ENCODE measurements around the gene FANK1. TPM values are rescaled to one million over a fixed set of nuclear protein-coding genes. Genes with fewer than 3 reads are reported as not detected.

Gene FANK1
- total RNA-seq, 5 donors from 2014 or later (not counting 1 experiment from before 2014, with no cell fraction given), result 1.3 to 3.3 (median 2.2) TPM; not detected in 1

- Mint-ChIP-seq H3K9me3 (no peaks in the 10 kb centered on the region), H3K36me3 (peaks cover 46% of the 10 kb centered on the region), H3K4me1 (no peaks in the 10 kb centered on the region), H3K27ac (no peak overlapping the region), H3K4me3 (no peak overlapping the region), H3K27me3 (no peaks in the 10 kb centered on the region)
- ChIA-PET POLR2A (no interaction called here), CTCF (no interaction called here)
- 85% methylated on average over 4 of the region's 7 CpGs for WGBS (ENCODE audit: insufficient coverage)
- ATAC-seq (replicated peaks in 1 of 4), result no peak
- H3K27ac ChIP-seq (ENCODE audit: low read length), result no peak overlapping the region
- H3K4me1 ChIP-seq (ENCODE audit: control insufficient read depth in 1 of 2, extremely low read depth in 1 of 2, insufficient read depth in 2 of 2, low read length in 2 of 2), result no peaks in the 10 kb centered on the region
- H3K27me3 ChIP-seq (replicated peaks in 1 of 2; ENCODE audit: control insufficient read depth in 2 of 2, extremely low read depth in 1 of 2, insufficient read depth in 2 of 2, low read length in 1 of 2), result no peaks in the 10 kb centered on the region
- H3K9me3 ChIP-seq, result no peaks in the 10 kb centered on the region
- H3K4me3 ChIP-seq (ENCODE audit: control insufficient read depth in 1 of 2, extremely low read depth in 1 of 2, low read length in 1 of 2), result no peak overlapping the region
- peaks cover 0 to 6% of the 10 kb centered on the region in 2 donors for H3K36me3 ChIP-seq (ENCODE audit: control insufficient read depth in 2 of 2, extremely low read depth in 1 of 2, insufficient read depth in 1 of 2, low read length in 1 of 2)
- no peak for DNase-seq
Observed at GRCh38 chr10:125852487-125852886, 43.9 kb upstream of the FANK1 start.

DNA sequence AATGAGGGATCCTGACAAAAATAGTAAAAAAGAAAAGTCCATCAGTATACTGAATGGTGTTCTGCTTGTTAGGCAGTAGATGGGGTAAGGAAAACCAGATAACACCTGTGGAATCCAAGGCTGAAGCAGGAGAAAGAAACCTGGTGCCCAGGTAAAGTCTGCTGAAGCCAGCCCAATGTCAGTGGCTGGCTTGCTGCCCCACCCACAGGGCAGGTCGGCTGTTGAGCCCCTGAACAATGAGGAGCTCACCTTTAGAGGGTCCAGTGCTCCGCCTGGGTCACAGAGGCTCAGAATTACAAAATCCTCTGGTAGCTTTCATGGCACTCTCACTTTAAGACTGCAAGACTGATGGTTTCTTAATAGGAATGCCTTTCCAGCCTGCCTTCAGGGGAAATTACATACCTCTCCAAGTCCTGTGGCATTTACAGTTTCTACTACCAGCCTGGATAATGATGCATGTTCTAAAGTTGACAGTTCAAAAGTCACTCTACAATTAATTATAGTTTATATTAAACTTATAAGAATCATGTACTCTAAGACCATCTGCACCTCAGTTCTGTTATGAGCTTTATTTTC lies 39.1 kb upstream of the FANK1 start:
- DNase-seq, result no peak
- no peak for ATAC-seq (replicated peaks in 1 of 4)
- Histone ChIP-seq H3K27me3 (replicated peaks in 1 of 2; ENCODE audit: control insufficient read depth in 2 of 2, extremely low read depth in 1 of 2, insufficient read depth in 2 of 2, low read length in 1 of 2) (no peaks in the 10 kb centered on the region), H3K9me3 (no peaks in the 10 kb centered on the region), H3K4me3 (ENCODE audit: control insufficient read depth in 1 of 2, extremely low read depth in 1 of 2, low read length in 1 of 2) (no peak overlapping the region), H3K36me3 (ENCODE audit: control insufficient read depth in 2 of 2, extremely low read depth in 1 of 2, insufficient read depth in 1 of 2, low read length in 1 of 2) (no peaks in the 10 kb centered on the region), H3K4me1 (ENCODE audit: control insufficient read depth in 1 of 2, extremely low read depth in 1 of 2, insufficient read depth in 2 of 2, low read length in 2 of 2) (no peaks in the 10 kb centered on the region), H3K27ac (ENCODE audit: low read length) (no peak overlapping the region)
- no peak overlapping the region for H3K4me3 Mint-ChIP-seq
- ChIA-PET CTCF (no interaction called here), POLR2A (no interaction called here)
- no peak overlapping the region for H3K27ac Mint-ChIP-seq
- WGBS (ENCODE audit: insufficient coverage), result 60% methylated on average over 1 of the region's 2 CpGs
- H3K36me3 Mint-ChIP-seq, result peaks cover 26% of the 10 kb centered on the region
- no peaks in the 10 kb centered on the region for H3K9me3 Mint-ChIP-seq
- no peaks in the 10 kb centered on the region for H3K27me3 Mint-ChIP-seq
- H3K4me1 Mint-ChIP-seq, result no peaks in the 10 kb centered on the region

DNA sequence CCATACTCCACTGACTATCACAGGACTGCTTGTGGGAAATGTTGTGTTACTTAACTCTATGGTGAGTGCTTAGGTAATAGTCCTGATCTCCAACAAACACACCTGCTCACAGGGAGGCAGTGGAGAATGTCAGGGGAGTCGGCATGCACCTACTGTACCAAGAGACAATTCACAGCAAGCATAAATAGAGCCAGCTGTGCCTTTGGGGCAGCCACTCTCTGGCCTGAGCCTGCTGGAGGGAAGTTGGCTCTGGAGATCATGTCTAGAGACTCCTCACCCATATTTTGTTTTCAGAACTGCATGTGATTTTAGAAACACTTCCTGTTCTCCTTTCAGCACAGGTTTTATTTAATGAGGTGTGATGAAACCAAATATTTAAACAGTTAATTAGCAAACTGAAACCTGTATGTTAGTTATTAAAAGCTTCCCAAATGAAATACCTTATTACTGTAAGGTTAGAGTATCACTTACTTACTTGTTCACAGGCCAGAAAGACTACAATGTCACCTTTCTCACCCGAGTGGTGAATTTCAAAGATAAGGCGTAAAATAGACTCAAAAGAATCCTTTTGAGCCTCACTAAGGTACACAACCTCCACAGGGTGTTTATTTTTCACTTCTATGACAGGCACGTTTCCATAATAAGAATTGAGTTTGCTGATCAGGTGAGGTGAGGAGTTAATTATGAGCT lies 37.1 kb upstream of the FANK1 start:
- CTCF ChIA-PET, result interaction anchor here in 1 of 2 donors (1.3 kb wide), 1 partner anchor 23 kb away, joined by 6 read pairs; no protein-coding TSS in a partner anchor
- H3K27me3 ChIP-seq (replicated peaks in 1 of 2; ENCODE audit: control insufficient read depth in 2 of 2, extremely low read depth in 1 of 2, insufficient read depth in 2 of 2, low read length in 1 of 2), result no peaks in the 10 kb centered on the region
- H3K4me3 Mint-ChIP-seq, result no peak overlapping the region
- no peaks in the 10 kb centered on the region for H3K9me3 Mint-ChIP-seq
- H3K36me3 Mint-ChIP-seq, result peaks cover 12% of the 10 kb centered on the region
- no CpG with 5 or more reads among the region's 4 CpGs for WGBS (ENCODE audit: insufficient coverage)
- H3K27ac ChIP-seq (ENCODE audit: low read length), result no peak overlapping the region
- H3K27me3 Mint-ChIP-seq, result no peaks in the 10 kb centered on the region
- no peak overlapping the region for H3K4me3 ChIP-seq (ENCODE audit: control insufficient read depth in 1 of 2, extremely low read depth in 1 of 2, low read length in 1 of 2)
- ATAC-seq (replicated peaks in 1 of 4) (no peak), DNase-seq (no peak)
- POLR2A ChIA-PET, result no interaction called here
- H3K9me3 ChIP-seq, result no peaks in the 10 kb centered on the region
- H3K4me1 ChIP-seq (ENCODE audit: control insufficient read depth in 1 of 2, extremely low read depth in 1 of 2, insufficient read depth in 2 of 2, low read length in 2 of 2), result no peaks in the 10 kb centered on the region
- no peaks in the 10 kb centered on the region for H3K36me3 ChIP-seq (ENCODE audit: control insufficient read depth in 2 of 2, extremely low read depth in 1 of 2, insufficient read depth in 1 of 2, low read length in 1 of 2)
- no peaks in the 10 kb centered on the region for H3K4me1 Mint-ChIP-seq
- no peak overlapping the region for H3K27ac Mint-ChIP-seq

DNA sequence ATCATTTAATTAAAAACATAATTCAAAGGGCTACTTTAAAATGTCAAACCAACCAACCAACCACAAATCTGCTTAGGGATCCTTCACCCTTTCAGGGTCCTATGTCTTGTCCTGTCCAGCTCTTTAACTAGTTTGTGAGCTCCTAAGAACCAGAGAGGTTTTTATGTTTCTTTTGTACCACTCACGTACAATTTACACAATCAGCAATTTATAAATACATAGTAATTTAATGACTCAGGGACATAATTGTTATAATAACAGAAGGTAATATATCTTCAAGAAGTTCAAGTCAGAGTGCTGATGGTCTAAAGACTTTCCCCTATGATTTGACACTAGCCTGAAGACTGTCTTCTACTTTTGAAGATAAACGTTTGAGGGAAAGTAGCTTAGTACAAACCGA lies 31.2 kb upstream of the FANK1 start:
- no peak overlapping the region for H3K27ac Mint-ChIP-seq
- peaks cover 0 to 5% of the 10 kb centered on the region in 2 donors for H3K36me3 ChIP-seq (ENCODE audit: control insufficient read depth in 2 of 2, extremely low read depth in 1 of 2, insufficient read depth in 1 of 2, low read length in 1 of 2)
- H3K36me3 Mint-ChIP-seq, result peaks cover 10% of the 10 kb centered on the region
- no peaks in the 10 kb centered on the region for H3K4me1 Mint-ChIP-seq
- no peak overlapping the region for H3K27ac ChIP-seq (ENCODE audit: low read length)
- ATAC-seq (replicated peaks in 1 of 4) (no peak), DNase-seq (no peak)
- H3K4me3 ChIP-seq (ENCODE audit: control insufficient read depth in 1 of 2, extremely low read depth in 1 of 2, low read length in 1 of 2), result no peak overlapping the region
- no peaks in the 10 kb centered on the region for H3K9me3 Mint-ChIP-seq
- POLR2A ChIA-PET, result no interaction called here
- H3K4me1 ChIP-seq (ENCODE audit: control insufficient read depth in 1 of 2, extremely low read depth in 1 of 2, insufficient read depth in 2 of 2, low read length in 2 of 2), result no peaks in the 10 kb centered on the region
- 87% methylated on average over 2 of the region's 3 CpGs for WGBS (ENCODE audit: insufficient coverage)
- no peaks in the 10 kb centered on the region for H3K27me3 ChIP-seq (replicated peaks in 1 of 2; ENCODE audit: control insufficient read depth in 2 of 2, extremely low read depth in 1 of 2, insufficient read depth in 2 of 2, low read length in 1 of 2)
- CTCF ChIA-PET, result interaction anchor here in 1 of 2 donors (0.7 kb wide), 1 partner anchor 233 kb away, joined by 4 read pairs; no protein-coding TSS in a partner anchor
- H3K27me3 Mint-ChIP-seq, result no peaks in the 10 kb centered on the region
- H3K9me3 ChIP-seq, result no peaks in the 10 kb centered on the region
- no peak overlapping the region for H3K4me3 Mint-ChIP-seq

- Mint-ChIP-seq H3K4me1 (no peaks in the 10 kb centered on the region), H3K36me3 (peaks cover 10% of the 10 kb centered on the region), H3K9me3 (no peaks in the 10 kb centered on the region), H3K4me3 (no peak overlapping the region), H3K27me3 (no peaks in the 10 kb centered on the region), H3K27ac (no peak overlapping the region)
- no peaks in the 10 kb centered on the region for H3K27me3 ChIP-seq (replicated peaks in 1 of 2; ENCODE audit: control insufficient read depth in 2 of 2, extremely low read depth in 1 of 2, insufficient read depth in 2 of 2, low read length in 1 of 2)
- H3K4me3 ChIP-seq (ENCODE audit: control insufficient read depth in 1 of 2, extremely low read depth in 1 of 2, low read length in 1 of 2), result no peak overlapping the region
- ChIA-PET CTCF (no interaction called here), POLR2A (no interaction called here)
- DNase-seq (no peak), ATAC-seq (replicated peaks in 1 of 4) (no peak)
- peaks cover 0 to 5% of the 10 kb centered on the region in 2 donors for H3K36me3 ChIP-seq (ENCODE audit: control insufficient read depth in 2 of 2, extremely low read depth in 1 of 2, insufficient read depth in 1 of 2, low read length in 1 of 2)
- WGBS (ENCODE audit: insufficient coverage), result 92% methylated on average over 5 of the region's 7 CpGs
- H3K4me1 ChIP-seq (ENCODE audit: control insufficient read depth in 1 of 2, extremely low read depth in 1 of 2, insufficient read depth in 2 of 2, low read length in 2 of 2), result no peaks in the 10 kb centered on the region
- no peak overlapping the region for H3K27ac ChIP-seq (ENCODE audit: low read length)
- H3K9me3 ChIP-seq, result no peaks in the 10 kb centered on the region
Observed at GRCh38 chr10:125866421-125867029, 29.8 kb upstream of the FANK1 start.

GRCh38 chr10:125868372-125868975 lies 27.9 kb upstream of the FANK1 start:
- Histone ChIP-seq H3K27ac (ENCODE audit: low read length) (no peak overlapping the region), H3K9me3 (no peaks in the 10 kb centered on the region), H3K36me3 (ENCODE audit: control insufficient read depth in 2 of 2, extremely low read depth in 1 of 2, insufficient read depth in 1 of 2, low read length in 1 of 2) (peaks cover 0 to 5% of the 10 kb centered on the region in 2 donors), H3K27me3 (replicated peaks in 1 of 2; ENCODE audit: control insufficient read depth in 2 of 2, extremely low read depth in 1 of 2, insufficient read depth in 2 of 2, low read length in 1 of 2) (no peaks in the 10 kb centered on the region), H3K4me3 (ENCODE audit: control insufficient read depth in 1 of 2, extremely low read depth in 1 of 2, low read length in 1 of 2) (no peak overlapping the region), H3K4me1 (ENCODE audit: control insufficient read depth in 1 of 2, extremely low read depth in 1 of 2, insufficient read depth in 2 of 2, low read length in 2 of 2) (no peaks in the 10 kb centered on the region)
- ChIA-PET CTCF (interaction anchor here (0.8 to 1.1 kb wide), 4 partner anchors 11 to 1986 kb away, joined by 3 read pairs; no protein-coding TSS in a partner anchor), POLR2A (no interaction called here)
- Mint-ChIP-seq H3K27me3 (no peaks in the 10 kb centered on the region), H3K36me3 (peaks cover 10% of the 10 kb centered on the region), H3K4me1 (no peaks in the 10 kb centered on the region), H3K9me3 (no peaks in the 10 kb centered on the region), H3K27ac (no peak overlapping the region), H3K4me3 (no peak overlapping the region)
- ATAC-seq (replicated peaks in 1 of 4) (peak in 1 of 4 experiments; percentile 40), DNase-seq (peak in 9 of 35 experiments; percentile 3 to 53 (median 6))
- WGBS (ENCODE audit: insufficient coverage), result 72% methylated on average over 3 of the region's 7 CpGs

All from T-cell (primary cell).